Endothelial cell of umbilical vein (primary cell): ENCODE measurements around the gene OSBP2. TPM values are rescaled to one million over a fixed set of nuclear protein-coding genes. Genes with fewer than 3 reads are reported as not detected.

Source experiments
- BruUV-seq: library from RNA; stranded (reverse); fragments of 400-500 nt; replicated peaks from 2 replicates; lab custom pipeline; 2021; lab: Mats Ljungman, UMichigan
- CTCF ChIA-PET: fragments of 300-600, 350-600 bp; sonication (Branson Sonifier 250); formaldehyde crosslinking; loops from one replicate; lab custom pipeline; 2021; ENCODE audit warnings: antibody characterized with exemption, inconsistent platforms; lab: Charles Lee
- POLR2A ChIA-PET: fragments of 300-600, 350-600 bp; sonication (Branson Sonifier 250); formaldehyde crosslinking; loops from one replicate; lab custom pipeline; 2021; ENCODE audit warnings: antibody characterized with exemption, inconsistent platforms; lab: Charles Lee
- DNase-seq: peaks from one replicate; pipeline ENCODE4 v3.0.0-alpha.2; 2011; ENCODE audit warnings: low read depth, low spot score
- FAIRE-seq: peaks from 2 replicates; lab custom pipeline; 2011; peaks lifted over from hg19 to GRCh38; lab: Jason Lieb, UNC
- H2AFZ ChIP-seq: 2 replicates; pipeline ENCODE4 v1.6.0; 2012; ENCODE audit warnings: low read depth, low read length, control low read depth, inconsistent platforms
- H3K27ac ChIP-seq: 2 replicates; pipeline ENCODE4 v1.5.1; 2011; ENCODE audit warnings: low read depth, mild to moderate bottlenecking, control low read depth, low read length, moderate library complexity; ENCODE audit not compliant: insufficient read depth
- H3K27me3 ChIP-seq, 2 experiments: 2 replicates each; pipeline versions ENCODE4 v1.6.0 to v1.6.1; 2011; ENCODE audit warnings: low read length in 2 of 2, mixed read lengths in 1 of 2; ENCODE audit not compliant: control insufficient read depth in 2 of 2, insufficient read depth in 2 of 2
- H3K36me3 ChIP-seq, 2 experiments: 2 replicates in 1 of 2; 3 replicates in 1 of 2; pipeline ENCODE4 v1.5.1; 2011; ENCODE audit warnings: low read length in 2 of 2, mild to moderate bottlenecking in 1 of 2, moderate library complexity in 1 of 2; ENCODE audit not compliant: control insufficient read depth in 2 of 2, insufficient read depth in 2 of 2; ENCODE audit errors: extremely low read depth in 1 of 2
- H3K4me1 ChIP-seq: 3 replicates; pipeline ENCODE4 v1.5.1; 2011; ENCODE audit warnings: mild to moderate bottlenecking, low read length; ENCODE audit not compliant: control insufficient read depth, insufficient read depth; ENCODE audit errors: extremely low read depth
- H3K4me2 ChIP-seq: 2 replicates; pipeline ENCODE4 v1.6.1; 2011; ENCODE audit warnings: low read length, control low read depth, mixed read lengths; ENCODE audit not compliant: insufficient read depth
- H3K4me3 ChIP-seq, 3 experiments: fragments of 200-600 bp in 1 of 3; sonication (generic), shearing (Covaris generic) in 1 of 3; replicated peaks in 1 of 3; 2 replicates each; pipeline ENCODE4 v1.5.1; 2011 to 2016; ENCODE audit warnings: control low read depth in 3 of 3, low read length in 3 of 3, mild to moderate bottlenecking in 2 of 3, inconsistent platforms in 1 of 3, low read depth in 1 of 3, moderate library complexity in 1 of 3; ENCODE audit not compliant: insufficient read depth in 1 of 3
- H3K79me2 ChIP-seq: 2 replicates; pipeline ENCODE4 v1.6.0; 2012; ENCODE audit warnings: low read length, inconsistent platforms; ENCODE audit not compliant: control insufficient read depth, insufficient read depth
- H3K9ac ChIP-seq: replicated peaks from 2 replicates; pipeline ENCODE3; 2011; ENCODE audit warnings: low read length, control low read depth; ENCODE audit not compliant: insufficient read depth; ENCODE audit errors: extremely low read depth
- H3K9me1 ChIP-seq: replicated peaks from 3 replicates; pipeline ENCODE4 v1.6.0; 2011; ENCODE audit warnings: mild to moderate bottlenecking, low read length; ENCODE audit not compliant: control insufficient read depth, insufficient read depth; ENCODE audit errors: extremely low read depth
- H3K9me3 ChIP-seq: replicated peaks from 2 replicates; pipeline ENCODE4 v1.5.1; 2012; ENCODE audit warnings: low read length, inconsistent platforms; ENCODE audit not compliant: control insufficient read depth, insufficient read depth
- H4K20me1 ChIP-seq: replicated peaks from 2 replicates; pipeline ENCODE3; 2011; ENCODE audit warnings: mild to moderate bottlenecking, low read length; ENCODE audit not compliant: control insufficient read depth, insufficient read depth; ENCODE audit errors: extremely low read depth
- CTCF ChIP-seq, 2 donors: IDR thresholded peaks; 1 replicate in 1 of 2; 2 replicates in 1 of 2; pipeline ENCODE4 v1.5.1; 2011; ENCODE audit warnings: low read length in 2 of 2, mild to moderate bottlenecking in 2 of 2, moderate library complexity in 2 of 2, control low read depth in 1 of 2, inconsistent platforms in 1 of 2, low read depth in 1 of 2; ENCODE audit not compliant: insufficient read depth in 1 of 2; ENCODE audit errors: extremely low read depth in 1 of 2
- EZH2 ChIP-seq: IDR thresholded peaks from 2 replicates; pipeline ENCODE4 v1.6.1; 2012; ENCODE audit warnings: borderline replicate concordance, low read depth, mild to moderate bottlenecking, moderate library complexity, low read length, inconsistent platforms; ENCODE audit not compliant: severe bottlenecking
- FOS ChIP-seq: IDR thresholded peaks from 2 replicates; pipeline ENCODE4 v1.6.1; 2011; ENCODE audit warnings: mild to moderate bottlenecking, low read length, moderate library complexity, borderline replicate concordance; ENCODE audit not compliant: insufficient read depth
- GATA2 ChIP-seq: IDR thresholded peaks from 2 replicates; pipeline ENCODE4 v1.7.0; 2011; ENCODE audit warnings: low read depth, mild to moderate bottlenecking, moderate library complexity, mixed read lengths, low read length; ENCODE audit not compliant: insufficient read length, insufficient read depth
- JUN ChIP-seq: IDR thresholded peaks from 2 replicates; pipeline ENCODE4 v1.6.1; 2011; ENCODE audit warnings: borderline replicate concordance, low read depth; ENCODE audit not compliant: insufficient read length, insufficient read depth
- MAX ChIP-seq: IDR thresholded peaks from 2 replicates; pipeline ENCODE4 v1.6.1; 2011; ENCODE audit not compliant: insufficient read depth, insufficient read length
- MYC ChIP-seq: IDR thresholded peaks from one replicate; pipeline ENCODE4 v1.6.1; 2011; ENCODE audit warnings: mild to moderate bottlenecking, low read depth, low read length
- POLR2A ChIP-seq: IDR thresholded peaks from 2 replicates; pipeline ENCODE4 v1.6.1; 2012; ENCODE audit warnings: low read depth, mild to moderate bottlenecking, control low read depth, low read length
- POLR2AphosphoS5 ChIP-seq: IDR thresholded peaks from 2 replicates; pipeline ENCODE4 v1.6.1; 2012; ENCODE audit warnings: low read depth, mild to moderate bottlenecking, control low read depth, low read length, moderate library complexity; ENCODE audit not compliant: insufficient read depth
- dilution Hi-C: fragments of 300-500 bp; cut with MboI; formaldehyde crosslinking; loops from one replicate; pipeline ENCODE4 v1.15.0; 2019; ENCODE audit warnings: low sequenced_read_pairs; ENCODE audit not compliant: extremely low pct_ligation_motif_present
- intact Hi-C: fragments of 100-400 bp; cut with micrococcal nuclease; formaldehyde crosslinking; loops from one replicate; pipeline ENCODE4 v1.10.0; 2022
- polyA plus RNA-seq, 4 experiments: library from polyadenylated mRNA; depleted of rRNA in 3 of 4; stranded (reverse) in 3 of 4; unstranded in 1 of 4; fragments of >200 nt; gene quantifications; 2 replicates each; pipeline versions ENCODE4 v1.2.1 to v1.2.3, GENCODE V29; 2011 to 2012; ENCODE audit warnings: missing spikeins in 1 of 4
- total RNA-seq: library from RNA; stranded (reverse); gene quantifications from 2 replicates; pipeline ENCODE4 v1.2.3, GENCODE V29; 2021

Gene OSBP2
- total and polyA plus RNA-seq, 2 donors (not counting 3 experiments of a cell fraction or from before 2014, with no cell fraction given) = 4.1 to 7.5 TPM

- H3K4me2 ChIP-seq = no peak overlapping the region
- CTCF ChIA-PET = interaction anchor here (1.5 kb wide), 1 partner anchor 84 kb away, joined by 10 read pairs; no protein-coding TSS in a partner anchor
- peaks cover 18% of the 10 kb centered on the region for H3K4me1 ChIP-seq
- H3K27me3 ChIP-seq = no peaks in the 10 kb centered on the region
- no peaks in the 10 kb centered on the region for H3K79me2 ChIP-seq
- intact Hi-C loops (no loop called here), dilution Hi-C loops (no loop called here)
- FAIRE-seq (no peak), DNase-seq (no peak)
- H3K9me3 ChIP-seq = no peaks in the 10 kb centered on the region
- no TSS peak for BruUV-seq
- no peak overlapping the region for H3K27ac ChIP-seq
- H4K20me1 ChIP-seq = no peaks in the 10 kb centered on the region
- no peaks in the 10 kb centered on the region for H3K9me1 ChIP-seq
- TF ChIP-seq GATA2 (no peak), EZH2 (no peak), POLR2AphosphoS5 (no peak), CTCF (IDR thresholded peaks at IDR 0.05; ENCODE audit: extremely low read depth in 1 of 2, insufficient read depth in 1 of 2, low read depth in 1 of 2, low read length in 2 of 2) (no peak), JUN (no peak), POLR2A (no peak), MAX (no peak), MYC (no peak), FOS (no peak)
- H3K4me3 ChIP-seq = no peak overlapping the region
- no peak overlapping the region for H3K9ac ChIP-seq
- POLR2A ChIA-PET = no interaction called here
- H2AFZ ChIP-seq = no peak overlapping the region
- H3K36me3 ChIP-seq = no peaks in the 10 kb centered on the region
Observed at GRCh38 chr22:30671071-30671470, 23.6 kb upstream of the OSBP2 start.
